ENCODE results near the gene SP2. TPM values are rescaled to one million over a fixed set of nuclear protein-coding genes. Genes with fewer than 3 reads are reported as not detected.
"Not testable (repeated sequence)": the region's sequence is repeated elsewhere in the genome, so short reads cannot be mapped to it uniquely, and the experiment has no call there.

SP2 gene
- total RNA-seq, 2 donors from 2014 or later = 21.7 to 22.3 TPM

DNA sequence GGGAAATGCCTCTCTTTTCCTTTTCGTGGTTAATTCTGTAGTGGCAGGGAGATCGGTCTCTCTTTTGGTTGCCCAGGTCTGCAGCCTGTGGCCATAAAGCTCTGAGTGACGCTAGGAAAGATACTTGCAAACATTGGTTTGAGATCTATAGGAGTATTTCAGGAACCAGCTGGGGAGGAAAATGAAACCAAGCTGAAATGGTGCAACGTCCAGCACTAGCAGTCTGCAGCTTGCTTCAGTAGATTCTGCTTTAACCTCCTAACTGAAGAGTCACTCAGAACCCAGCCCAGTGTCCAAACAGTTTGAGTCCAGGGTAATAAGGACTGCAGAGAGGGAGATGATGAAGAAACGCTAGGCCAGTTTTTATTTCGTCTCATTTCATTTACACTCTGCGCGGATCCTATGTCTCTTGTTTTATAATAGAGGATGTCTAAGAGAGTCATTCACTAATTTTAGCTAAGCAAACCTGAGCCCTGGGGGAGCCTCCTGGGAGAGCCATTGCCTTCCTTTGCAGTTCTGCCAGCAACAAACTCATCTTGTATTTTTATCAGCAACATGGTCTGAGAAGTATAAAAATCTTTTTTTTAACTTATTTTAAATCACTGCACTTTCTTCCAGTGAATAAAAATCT lies 12.0 kb downstream of the SP2 start:
- intact Hi-C loops (cut with DNase I, micrococcal nuclease) = no loop called here
- DNase-seq = no peak
- no peak for ATAC-seq

DNA sequence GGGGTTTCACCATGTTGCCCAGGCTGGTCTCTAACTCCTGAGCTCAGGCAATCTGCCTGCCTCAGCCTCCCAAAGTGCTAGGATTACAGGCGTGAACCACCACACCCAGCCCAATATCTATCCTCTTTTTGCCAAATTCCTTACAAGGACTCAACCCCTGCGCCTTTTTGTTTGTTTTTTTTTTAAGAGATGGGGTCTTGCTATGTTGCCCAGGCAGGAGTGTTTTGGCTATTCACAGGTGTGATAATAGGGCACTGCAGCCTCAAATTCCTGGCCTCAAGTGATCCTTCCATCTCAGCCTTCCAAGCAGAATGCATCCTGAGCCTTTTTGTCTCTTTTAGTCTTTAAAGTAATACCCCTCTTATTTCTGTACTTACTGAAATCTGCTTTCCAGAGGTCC lies 17.0 kb downstream of the SP2 start:
- DNase-seq (no peak), ATAC-seq (no peak)
- intact Hi-C loops (cut with DNase I, micrococcal nuclease) = no loop called here

DNA sequence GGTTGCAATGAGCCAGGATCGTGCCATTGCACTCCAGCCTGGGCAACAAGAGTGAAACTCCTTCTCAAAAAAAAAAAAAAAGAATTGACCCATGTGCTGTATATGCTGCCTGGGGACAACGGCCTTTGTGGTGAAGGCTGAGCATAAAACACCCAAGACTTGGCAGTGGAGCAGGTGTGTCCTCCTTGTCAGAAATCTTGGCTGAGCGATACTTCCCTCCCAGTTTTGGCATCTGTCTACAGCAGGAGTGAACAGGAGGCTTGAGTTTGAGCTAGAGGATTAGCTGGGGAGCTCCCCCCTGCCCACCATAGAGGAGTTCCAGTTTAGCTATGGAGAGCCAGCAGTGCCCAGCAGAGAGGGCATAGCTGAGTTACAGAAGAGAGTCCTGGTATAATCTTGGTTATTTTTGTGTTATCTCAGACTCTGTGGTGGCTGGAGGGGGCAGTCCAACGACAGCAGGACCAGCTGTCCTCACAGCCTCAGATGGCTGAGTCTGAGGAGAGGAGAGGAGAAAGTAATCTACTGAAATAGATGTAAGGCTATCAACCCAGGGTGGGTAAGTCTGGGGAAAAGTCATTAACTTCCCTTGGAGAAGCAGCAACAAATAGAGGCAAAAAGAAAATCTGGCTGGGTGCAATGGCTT lies 18.4 kb downstream of the SP2 start:
- no peak for DNase-seq
- intact Hi-C loops (cut with DNase I, micrococcal nuclease) = no loop called here
- no peak for ATAC-seq

DNA sequence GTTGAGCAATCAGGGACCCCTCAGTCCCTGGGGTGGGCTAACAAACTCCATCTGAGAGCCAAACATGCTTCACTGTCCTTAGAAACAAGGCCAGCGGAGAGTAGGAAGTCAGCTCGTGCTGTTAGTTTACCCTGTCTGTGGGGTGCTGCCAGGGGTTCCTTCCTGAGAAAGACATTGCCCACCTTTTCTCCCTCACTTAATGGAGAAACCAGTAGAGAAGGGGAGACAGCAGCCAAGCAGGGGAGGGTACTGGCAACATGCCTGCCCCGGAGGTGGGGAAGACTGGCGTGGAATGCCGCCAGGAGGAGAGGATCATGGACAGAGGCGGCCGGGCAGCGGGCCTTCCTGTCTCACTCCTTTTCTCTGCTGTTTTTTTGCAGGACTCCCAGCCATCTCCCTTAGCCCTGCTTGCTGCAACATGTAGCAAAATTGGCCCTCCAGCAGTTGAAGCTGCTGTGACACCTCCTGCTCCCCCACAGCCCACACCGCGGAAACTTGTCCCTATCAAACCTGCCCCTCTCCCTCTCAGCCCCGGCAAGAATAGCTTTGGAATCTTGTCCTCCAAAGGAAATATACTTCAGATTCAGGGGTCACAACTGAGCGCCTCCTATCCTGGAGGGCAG lies 19.9 kb downstream of the SP2 start:
- DNase-seq (no peak), ATAC-seq (no peak)
- intact Hi-C loops (cut with DNase I, micrococcal nuclease) = no loop called here

DNA sequence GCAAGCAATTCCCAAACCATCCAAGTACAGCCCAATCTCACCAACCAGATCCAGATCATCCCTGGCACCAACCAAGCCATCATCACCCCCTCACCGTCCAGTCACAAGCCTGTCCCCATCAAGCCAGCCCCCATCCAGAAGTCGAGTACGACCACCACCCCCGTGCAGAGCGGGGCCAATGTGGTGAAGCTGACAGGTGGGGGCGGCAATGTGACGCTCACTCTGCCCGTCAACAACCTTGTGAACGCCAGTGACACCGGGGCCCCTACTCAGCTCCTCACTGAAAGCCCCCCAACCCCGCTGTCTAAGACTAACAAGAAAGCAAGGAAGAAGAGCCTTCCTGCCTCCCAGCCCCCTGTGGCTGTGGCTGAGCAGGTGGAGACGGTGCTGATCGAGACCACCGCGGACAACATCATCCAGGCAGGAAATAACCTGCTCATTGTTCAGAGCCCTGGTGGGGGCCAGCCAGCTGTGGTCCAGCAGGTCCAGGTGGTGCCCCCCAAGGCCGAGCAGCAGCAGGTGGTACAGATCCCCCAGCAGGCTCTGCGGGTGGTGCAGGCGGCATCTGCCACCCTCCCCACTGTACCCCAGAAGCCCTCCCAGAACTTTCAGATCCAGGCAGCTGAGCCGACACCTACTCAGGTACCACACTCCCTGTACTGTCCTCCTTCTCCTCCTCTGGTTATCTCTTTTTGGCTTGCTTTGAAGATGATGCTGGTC lies 20.6 kb downstream of the SP2 start:
- intact Hi-C loops (cut with DNase I, micrococcal nuclease) = no loop called here
- no peak for ATAC-seq
- DNase-seq = no peak

DNA sequence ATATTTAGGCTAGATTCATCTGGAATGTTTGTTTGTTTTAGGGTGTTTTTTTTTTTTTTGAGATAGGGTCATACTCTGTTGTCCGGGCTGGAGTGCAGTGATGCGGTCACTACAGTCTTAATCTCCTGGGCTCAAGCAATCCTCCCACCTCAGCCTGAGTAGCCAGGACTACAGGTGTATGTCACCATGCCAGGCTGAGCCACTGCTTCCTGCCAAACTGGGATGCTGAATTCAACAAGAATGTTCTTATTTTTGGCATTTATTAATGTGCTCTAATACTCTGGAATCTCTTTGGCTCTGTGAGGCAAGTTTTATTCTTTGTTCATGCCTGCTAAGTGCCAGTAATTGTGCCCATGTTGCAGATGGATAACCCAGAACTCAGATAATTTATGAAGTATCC lies 21.5 kb downstream of the SP2 start:
- no peak for ATAC-seq
- no peak for DNase-seq
- intact Hi-C loops (cut with DNase I, micrococcal nuclease) = no loop called here

DNA sequence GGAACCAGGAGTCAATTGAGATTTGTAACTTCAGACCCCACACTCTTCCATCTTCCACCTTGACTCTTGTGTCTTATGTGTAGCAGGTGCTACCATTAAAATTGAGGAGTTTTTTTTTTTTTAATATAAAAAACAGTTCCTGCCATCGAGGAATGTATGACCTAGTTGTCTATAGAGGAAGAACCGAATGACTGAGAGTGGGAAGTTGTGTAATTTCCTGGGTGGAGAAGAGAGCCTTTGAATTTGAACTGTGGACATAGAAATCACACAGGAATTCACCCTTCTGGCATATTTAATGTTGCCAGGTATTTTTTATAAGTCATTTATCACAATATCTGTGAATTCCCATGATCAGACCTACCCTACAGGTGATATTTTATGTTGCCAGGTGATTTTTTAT lies 22.0 kb downstream of the SP2 start:
- ATAC-seq (no peak), DNase-seq (no peak)
- intact Hi-C loops (cut with DNase I, micrococcal nuclease) = no loop called here

DNA sequence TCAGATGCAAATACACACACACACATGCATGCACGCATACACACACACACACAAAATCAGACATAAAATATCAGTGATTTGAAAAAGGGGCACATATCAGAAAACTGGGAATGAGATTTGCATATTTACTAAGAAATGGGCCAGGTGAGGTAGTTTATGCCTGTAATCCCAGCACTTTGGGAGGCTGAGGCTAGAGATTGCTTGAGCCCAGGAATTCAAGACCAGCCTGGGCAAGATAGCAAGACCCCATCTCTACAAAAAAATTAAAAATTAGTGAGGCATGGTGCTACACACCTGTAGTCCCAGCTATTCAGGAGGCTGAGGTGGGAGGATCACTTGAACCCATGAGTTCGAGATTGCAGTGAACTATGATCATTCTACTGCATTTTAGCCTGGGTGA lies 23.0 kb downstream of the SP2 start:
- intact Hi-C loops (cut with DNase I, micrococcal nuclease) = no loop called here
- no peak for DNase-seq
- ATAC-seq = no peak

DNA sequence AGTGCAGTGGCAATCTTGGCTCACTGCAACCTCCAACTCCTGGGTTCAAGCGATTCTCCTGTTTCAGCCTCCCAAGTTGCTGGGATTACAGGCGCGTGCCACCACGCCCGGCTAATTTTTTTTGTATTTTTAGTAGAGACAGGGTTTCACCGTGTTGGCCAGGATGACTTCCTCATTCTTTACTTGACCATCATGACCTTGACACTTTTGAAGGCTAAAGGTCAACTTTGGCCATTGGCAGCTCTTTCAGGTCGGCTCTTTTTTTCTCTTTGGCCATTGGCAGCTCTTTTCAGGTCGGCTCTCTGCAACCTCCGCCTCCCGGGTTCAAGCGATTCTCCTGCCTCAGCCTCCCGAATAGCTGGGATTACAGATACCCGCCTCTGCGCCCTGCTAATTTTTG lies 23.9 kb downstream of the SP2 start:
- ATAC-seq; intact Hi-C loops (cut with DNase I, micrococcal nuclease): not testable (repeated sequence)

DNA sequence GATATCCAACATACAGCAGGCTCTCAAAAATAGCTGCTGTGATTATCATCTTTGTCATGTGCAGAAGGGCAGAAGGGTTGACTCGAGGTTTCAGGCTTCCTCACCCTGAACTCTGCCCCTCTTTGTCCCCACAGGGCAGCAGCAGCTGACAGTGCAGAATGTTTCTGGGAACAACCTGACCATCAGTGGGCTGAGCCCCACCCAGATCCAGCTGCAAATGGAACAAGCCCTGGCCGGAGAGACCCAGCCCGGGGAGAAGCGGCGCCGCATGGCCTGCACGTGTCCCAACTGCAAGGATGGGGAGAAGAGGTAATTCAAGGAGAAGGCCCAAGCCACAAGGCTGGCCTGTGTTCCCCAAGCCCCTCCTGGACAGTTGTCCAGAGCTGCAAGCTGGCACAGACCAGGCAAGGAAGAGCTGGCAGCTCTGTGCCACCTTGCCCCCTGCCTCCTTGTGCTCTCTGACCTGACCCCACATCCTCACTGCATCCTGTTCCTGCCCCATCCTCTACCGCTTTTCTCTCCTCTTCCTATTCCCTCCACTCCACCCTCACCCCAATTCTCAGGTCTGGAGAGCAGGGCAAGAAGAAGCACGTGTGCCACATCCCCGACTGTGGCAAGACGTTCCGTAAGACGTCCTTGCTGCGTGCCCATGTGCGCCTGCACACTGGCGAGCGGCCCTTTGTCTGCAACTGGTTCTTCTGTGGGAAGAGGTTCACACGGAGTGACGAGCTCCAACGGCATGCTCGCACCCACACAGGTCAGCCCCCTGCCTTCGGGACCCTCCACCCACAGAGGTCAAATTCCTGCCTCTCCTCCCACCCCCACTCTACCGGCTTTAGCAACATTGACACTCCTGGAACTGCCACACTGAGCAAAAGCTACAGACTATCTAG lies 29.0 kb downstream of the SP2 start:
- DNase-seq = no peak
- intact Hi-C loops (cut with DNase I, micrococcal nuclease) = no loop called here
- no peak for ATAC-seq

More for the DNA sequence above, 23.9 kb downstream of the SP2 start:
- DNase-seq = not testable (repeated sequence)

DNA sequence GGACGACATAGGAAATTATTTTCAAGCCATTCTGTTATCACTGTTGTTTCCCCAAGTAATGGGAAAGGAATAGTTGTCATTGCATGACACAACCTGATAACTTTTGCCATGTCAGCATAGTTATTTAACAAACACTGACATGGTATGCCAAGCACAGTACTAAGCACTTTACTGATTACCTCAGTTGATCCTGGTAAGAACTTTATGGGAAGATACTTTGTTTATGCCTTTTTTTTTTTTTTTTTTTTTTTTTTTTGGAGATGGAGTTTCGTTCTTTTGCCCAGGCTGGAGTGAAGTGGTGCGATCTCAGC lies 29.6 kb downstream of the SP2 start:
- intact Hi-C loops (cut with DNase I, micrococcal nuclease) = no loop called here
- DNase-seq (no peak), ATAC-seq (no peak)

DNA sequence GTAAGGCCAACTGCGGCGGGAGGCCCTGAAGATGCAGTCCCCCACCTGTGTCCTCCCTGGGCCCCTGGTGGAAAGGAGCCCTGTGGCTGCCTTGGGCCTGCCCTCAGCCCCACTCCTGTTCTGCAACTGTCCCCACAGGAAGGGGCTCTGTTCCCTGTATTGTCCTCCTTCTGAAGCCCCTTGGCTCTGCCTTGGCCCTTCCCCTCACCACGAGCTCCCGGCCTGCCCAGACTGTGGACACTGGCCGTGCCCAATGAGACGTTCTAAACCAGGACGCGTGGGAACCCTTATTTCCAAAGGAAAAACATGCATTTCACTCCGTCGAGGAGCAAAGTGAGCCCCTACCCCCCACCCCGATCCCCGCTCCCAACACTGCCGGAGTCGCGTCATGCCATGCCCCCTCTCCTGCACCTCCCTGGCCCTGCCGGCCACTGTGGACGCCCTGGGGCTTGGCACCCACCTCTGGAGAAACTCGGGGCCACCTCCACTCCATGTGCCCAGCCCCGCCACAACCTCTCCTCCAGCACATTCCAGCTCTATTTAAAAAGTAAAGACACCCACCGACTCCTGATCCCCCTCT lies 31.9 kb downstream of the SP2 start:
- intact Hi-C loops (cut with DNase I, micrococcal nuclease) = no loop called here
- ATAC-seq = no peak
- no peak for DNase-seq

DNA sequence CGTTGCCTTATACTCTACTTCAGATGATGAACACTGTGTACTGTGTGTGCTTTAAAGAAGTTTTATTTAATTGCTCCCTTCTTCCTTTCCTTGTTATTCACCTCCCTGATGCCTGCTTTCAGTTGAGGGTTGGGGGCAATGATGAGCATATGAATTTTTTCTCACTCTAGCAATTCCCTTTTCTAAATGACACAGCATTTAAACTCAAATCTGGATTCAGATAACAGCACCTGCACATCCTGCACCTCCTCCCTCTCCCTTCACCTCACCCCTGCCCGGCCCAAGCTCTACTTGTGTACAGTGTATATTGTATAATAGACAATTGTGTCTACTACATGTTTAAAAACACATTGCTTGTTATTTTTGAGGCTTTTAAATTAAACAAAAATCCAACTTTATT lies 32.4 kb downstream of the SP2 start:
- ATAC-seq = no peak
- intact Hi-C loops (cut with DNase I, micrococcal nuclease) = no loop called here
- no peak for DNase-seq

DNA sequence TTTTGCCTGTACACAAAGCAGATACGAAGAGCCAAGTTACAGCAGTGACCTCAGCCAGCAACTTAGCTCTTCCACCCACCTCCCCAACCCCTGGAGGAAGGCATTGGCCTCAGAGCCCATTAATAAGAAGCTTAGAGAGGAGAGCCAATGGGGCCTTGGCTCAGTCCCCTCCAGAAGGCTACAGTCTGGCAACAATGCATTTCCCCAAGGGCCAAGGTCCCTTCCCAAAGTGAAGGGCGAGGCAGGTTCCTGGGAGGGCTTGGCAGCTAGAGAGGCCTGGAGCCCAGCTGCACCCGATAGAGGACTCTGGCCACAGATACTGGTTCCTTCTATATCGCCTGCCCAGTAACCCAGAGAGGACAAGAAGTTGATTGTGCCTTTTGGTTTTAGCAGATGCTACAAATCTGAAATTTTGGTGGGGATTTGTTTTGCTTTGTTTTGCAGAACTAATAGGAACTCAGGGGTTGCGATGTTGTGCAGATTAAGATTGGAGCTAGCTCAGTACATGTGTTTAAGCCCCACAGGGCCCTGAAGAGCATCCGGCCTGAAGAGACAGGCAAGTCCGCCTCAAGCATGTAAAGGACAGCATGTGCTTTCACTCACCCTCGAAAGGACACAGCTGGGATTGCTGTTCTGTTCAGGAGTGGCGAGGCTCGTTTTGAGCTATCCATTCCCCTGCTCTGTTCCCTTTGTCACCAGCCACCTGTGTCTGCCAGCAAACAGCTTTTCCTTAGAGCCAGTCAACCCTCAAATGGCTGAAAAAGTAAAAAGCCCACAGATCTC lies 33.4 kb downstream of the SP2 start:
- intact Hi-C loops (cut with DNase I, micrococcal nuclease) = no loop called here
- peak; percentile 82 for ATAC-seq
- DNase-seq = no peak

DNA sequence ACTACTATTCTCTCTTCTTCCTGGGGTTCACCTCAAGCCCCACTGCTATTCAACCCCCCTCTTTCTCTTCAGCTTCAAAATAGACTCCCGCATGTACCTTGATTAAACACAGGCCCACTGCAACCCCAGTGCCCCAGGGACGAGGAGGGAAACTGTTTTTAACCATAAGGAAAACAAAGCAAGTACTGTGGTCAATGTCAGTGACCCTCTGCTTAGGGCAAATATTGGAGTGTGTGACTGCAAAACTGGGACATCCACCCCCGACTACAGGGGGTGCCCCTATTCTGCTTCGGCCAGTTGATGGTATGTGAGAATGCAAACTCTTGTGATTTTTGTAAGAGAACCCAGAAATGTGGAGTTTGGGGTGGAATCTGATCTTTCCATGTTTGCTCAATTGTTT lies 35.8 kb downstream of the SP2 start:
- DNase-seq = no peak
- intact Hi-C loops (cut with DNase I, micrococcal nuclease) = no loop called here
- ATAC-seq = no peak

DNA sequence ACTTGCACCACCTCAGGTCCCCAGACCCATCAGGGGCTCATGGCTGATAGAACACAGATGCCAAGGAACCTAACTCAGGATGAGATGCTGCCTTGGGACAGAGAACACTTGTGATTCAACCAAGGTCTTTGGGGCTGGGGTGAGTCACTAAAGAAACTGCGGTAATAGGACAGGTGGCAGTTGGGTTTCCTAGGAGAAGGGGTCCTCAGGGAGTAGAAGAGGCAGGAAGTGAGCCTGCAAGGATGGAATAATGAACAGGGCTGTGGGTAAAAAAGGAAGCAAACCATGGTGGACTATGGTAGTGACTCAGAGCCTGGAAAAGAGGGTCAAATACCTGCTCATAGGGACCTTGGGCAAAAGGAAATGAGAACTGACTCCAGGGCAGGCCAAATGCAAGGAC lies 38.8 kb downstream of the SP2 start:
- DNase-seq (no peak), ATAC-seq (no peak)
- intact Hi-C loops (cut with DNase I, micrococcal nuclease) = no loop called here

DNA sequence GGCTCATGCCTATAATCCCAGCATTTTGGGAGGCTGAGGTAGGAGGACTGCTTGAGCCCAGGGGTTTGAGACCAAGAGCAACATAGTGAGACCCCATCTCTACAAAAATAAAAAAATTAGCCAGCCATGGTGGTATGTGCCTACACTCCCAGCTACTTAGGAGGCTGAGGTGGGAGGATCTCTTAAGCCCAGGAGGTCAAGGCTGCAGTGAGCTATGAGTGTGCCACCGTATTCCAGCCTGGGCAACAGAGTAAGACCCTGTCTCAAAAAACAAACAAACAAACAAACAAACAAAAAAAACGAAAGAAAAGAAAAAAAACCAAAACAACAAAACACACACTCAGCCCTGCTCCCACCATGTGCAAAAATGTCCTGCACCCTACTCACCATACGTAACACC lies 39.4 kb downstream of the SP2 start:
- ATAC-seq; DNase-seq; intact Hi-C loops (cut with DNase I, micrococcal nuclease): not testable (repeated sequence)

DNA sequence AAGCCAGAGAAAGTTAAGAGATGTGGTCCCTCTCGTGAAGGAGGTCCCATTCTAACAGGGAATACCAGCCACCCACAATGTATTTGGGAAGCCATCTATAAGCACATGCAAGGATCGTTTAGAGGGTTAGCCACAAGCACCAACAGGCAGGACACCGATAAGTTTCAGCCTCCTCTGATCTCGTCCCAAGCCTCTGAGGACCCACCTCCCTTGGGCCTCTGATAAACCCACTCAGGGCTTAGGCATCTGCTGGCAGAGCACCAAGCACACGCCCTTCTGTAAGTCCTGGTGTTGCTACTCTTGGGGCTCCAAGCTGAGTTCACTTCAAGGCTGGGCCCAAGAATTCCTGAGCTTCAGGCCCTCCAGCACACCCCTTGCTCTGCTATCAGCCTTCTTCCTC lies 39.9 kb downstream of the SP2 start:
- no peak for ATAC-seq

More for the DNA sequence above, 39.9 kb downstream of the SP2 start:
- intact Hi-C loops (cut with DNase I, micrococcal nuclease) = no loop called here
- DNase-seq = no peak
